K562 (cell line): ENCODE data around the gene GNA15. TPM values are rescaled to one million over a fixed set of nuclear protein-coding genes. Genes with fewer than 3 reads are reported as not detected.

Experiments
- ATAC-seq: fragments of 200-7000 bp; cut with Tn5 transposase; 3 replicates; pipeline ENCODE4 v1.9.1; 2020; ENCODE audit warnings: moderate library complexity
- BruUV-seq: library from RNA; stranded (reverse); fragments of 400-500 nt; replicated peaks from 2 replicates; lab custom pipeline; 2021; lab: Mats Ljungman, UMichigan
- CTCF ChIA-PET: fragments of 300-600 bp; formaldehyde crosslinking; extraction: SDS; loops from one replicate; lab custom pipeline; 2021; ENCODE audit warnings: low intra/inter-chr PET ratio; lab: Yijun Ruan, JAX
- POLR2A ChIA-PET: fragments of 300-600, 350-650 bp; sonication (Branson Sonifier 250); formaldehyde crosslinking; extraction: SDS; loops from one replicate; lab custom pipeline; 2021; ENCODE audit warnings: antibody characterized with exemption, inconsistent platforms; lab: Yijun Ruan, JAX
- DNase-seq, 4 experiments: peaks; one replicate each; pipeline versions ENCODE4 v3.0.0 to v3.0.0-alpha.2; 2011 to 2018; ENCODE audit warnings: low spot score in 3 of 4, mixed read lengths in 3 of 4; ENCODE audit errors: extremely low read depth in 1 of 4
- FAIRE-seq: peaks from 2 replicates; lab custom pipeline; 2011; peaks lifted over from hg19 to GRCh38; lab: Jason Lieb, UNC
- H2AFZ ChIP-seq: 2 replicates; pipeline ENCODE4 v1.6.0; 2011; ENCODE audit warnings: low read depth, low read length, control low read depth, inconsistent platforms
- H3K27ac ChIP-seq: fragments of 200-600 bp; 3 replicates; pipeline ENCODE4 v1.8.0; 2011; ENCODE audit warnings: low read depth, mild to moderate bottlenecking, control low read depth, inconsistent platforms, low read length, moderate library complexity, mixed read lengths; ENCODE audit errors: extremely low read depth
- H3K27me3 ChIP-seq, 2 experiments: fragments of 300-600 bp in 1 of 2; 2 replicates in 1 of 2; 3 replicates in 1 of 2; pipeline versions ENCODE4 v1.6.0 to v1.8.0; 2011; ENCODE audit warnings: inconsistent platforms in 2 of 2, low read length in 2 of 2, mild to moderate bottlenecking in 1 of 2, mixed read lengths in 1 of 2, moderate library complexity in 1 of 2; ENCODE audit not compliant: control insufficient read depth in 2 of 2, insufficient read depth in 2 of 2
- H3K36me3 ChIP-seq: fragments of 300-600 bp; 3 replicates; pipeline ENCODE4 v1.8.0; 2011; ENCODE audit warnings: mild to moderate bottlenecking, low read length, inconsistent platforms; ENCODE audit not compliant: control insufficient read depth, insufficient read depth
- H3K4me1 ChIP-seq, 2 experiments: fragments of 200-600 bp in 1 of 2; replicated peaks in 1 of 2; 2 replicates in 1 of 2; 3 replicates in 1 of 2; pipeline versions ENCODE4 v1.5.1 to v1.8.0; 2011; ENCODE audit warnings: inconsistent platforms in 2 of 2, low read length in 2 of 2, mild to moderate bottlenecking in 1 of 2, mixed read lengths in 1 of 2, moderate library complexity in 1 of 2; ENCODE audit not compliant: control insufficient read depth in 2 of 2, insufficient read depth in 2 of 2
- H3K4me2 ChIP-seq: 2 replicates; pipeline ENCODE4 v1.6.1; 2011; ENCODE audit warnings: low read length, control low read depth, inconsistent platforms, mixed read lengths; ENCODE audit not compliant: insufficient read depth
- H3K4me3 ChIP-seq: fragments of 200-600 bp; sonication (generic), shearing (Covaris generic); 2 replicates; pipeline ENCODE4 v1.5.1; 2016; ENCODE audit warnings: control low read depth, inconsistent platforms
- H3K79me2 ChIP-seq: fragments of 200-600 bp; 3 replicates; pipeline ENCODE4 v1.8.0; 2011; ENCODE audit warnings: low read length, inconsistent platforms; ENCODE audit not compliant: control insufficient read depth, insufficient read depth
- H3K9ac ChIP-seq, 2 experiments: 2 replicates each; pipeline versions ENCODE4 v1.6.0 to v1.6.1; 2011; ENCODE audit warnings: low read depth in 2 of 2, low read length in 2 of 2, control low read depth in 1 of 2, inconsistent platforms in 1 of 2, mild to moderate bottlenecking in 1 of 2, mixed read lengths in 1 of 2; ENCODE audit not compliant: insufficient read depth in 1 of 2
- H3K9me1 ChIP-seq: one replicate; pipeline ENCODE4 v1.6.0; 2011; ENCODE audit warnings: inconsistent platforms, mild to moderate bottlenecking, low read length, moderate library complexity; ENCODE audit not compliant: control insufficient read depth, insufficient read depth
- H3K9me3 ChIP-seq: replicated peaks from 2 replicates; pipeline ENCODE4 v1.5.1; 2011; ENCODE audit warnings: low read depth, low read length, inconsistent platforms; ENCODE audit not compliant: control insufficient read depth, insufficient read depth
- H4K20me1 ChIP-seq: replicated peaks from 2 replicates; pipeline ENCODE4 v1.6.1; 2011; ENCODE audit warnings: low read length, inconsistent platforms, mixed read lengths; ENCODE audit not compliant: control insufficient read depth, insufficient read depth
- ARID3A ChIP-seq: IDR thresholded peaks from 2 replicates; pipeline ENCODE4 v1.6.1; 2012; ENCODE audit warnings: low read depth, low read length, improper control_type of control experiment, borderline replicate concordance
- DACH1 ChIP-seq: fragments of 450-650 bp; IDR thresholded peaks from 2 replicates; pipeline ENCODE4 v1.6.1; 2018; ENCODE audit not compliant: partially characterized antibody
- GTF3C2 ChIP-seq: IDR thresholded peaks from 3 replicates; pipeline ENCODE4 v1.6.1; 2011; ENCODE audit warnings: borderline replicate concordance, mild to moderate bottlenecking, moderate library complexity; ENCODE audit not compliant: insufficient read length; ENCODE audit errors: extremely low read depth
- HNRNPH1 ChIP-seq: fragments of 200-400 bp; formaldehyde crosslinking; optimal IDR thresholded peaks from 2 replicates; pipeline ENCODE3; 2017; ENCODE audit warnings: low read depth, mild to moderate bottlenecking, low read length, moderate library complexity
- SP1 ChIP-seq: sonication (generic); formaldehyde crosslinking; IDR thresholded peaks from 2 replicates; pipeline ENCODE4 v1.8.1; 2022; ENCODE audit warnings: mild to moderate bottlenecking, missing genetic modification reagents
- ZNF24 ChIP-seq: fragments of 450-650 bp; IDR thresholded peaks from 2 replicates; pipeline ENCODE4 v1.6.1; 2016
- ZNF263 ChIP-seq: sonication (generic); formaldehyde crosslinking; IDR thresholded peaks from 2 replicates; pipeline ENCODE4 v1.8.0; 2022; ENCODE audit warnings: mild to moderate bottlenecking, missing genetic modification reagents, borderline replicate concordance
- ZNF280A ChIP-seq: fragments of 450-650 bp; IDR thresholded peaks from 2 replicates; pipeline ENCODE4 v1.6.1; 2018; ENCODE audit warnings: mild to moderate bottlenecking, low read depth; ENCODE audit not compliant: partially characterized antibody
- WGBS: fragments of 100-300 bp; shearing (Covaris generic); methylation state at CpG from one replicate; pipeline ENCODE4 v1.1.6; 2016; ENCODE audit warnings: low coverage, mixed read lengths; ENCODE audit not compliant: insufficient coverage; ENCODE audit errors: missing lambda C conversion rate; 5-methylcytosine and 5-hydroxymethylcytosine counted together
- in situ Hi-C: fragments of 300-500 bp; cut with MboI; formaldehyde crosslinking; loops from 4 replicates; pipeline ENCODE4 v1.15.0; 2018; ENCODE audit warnings: inconsistent platforms, mixed read lengths
- intact Hi-C: fragments of 100-400 bp; cut with micrococcal nuclease; formaldehyde crosslinking; loops from 2 replicates; pipeline ENCODE4 v1.14.2; 2022
- polyA plus RNA-seq, 8 experiments: library from polyadenylated mRNA; depleted of rRNA in 4 of 8; stranded (reverse) in 5 of 8; unstranded in 3 of 8; fragments of >200 nt; fragmentation: Nextera tagmentation in 2 of 8; fragmentation: Illumina TruSeq in 1 of 8; extraction: Ambion mirVana in 2 of 8; extraction: Trizol in 1 of 8; gene quantifications; 2 replicates each; pipeline versions ENCODE4 v1.2.1 to v1.2.3, GENCODE V29; 2011 to 2014; ENCODE audit warnings: inconsistent platforms in 1 of 8, missing spikeins in 1 of 8
- total RNA-seq, 7 experiments: library from RNA; depleted of rRNA in 6 of 7; stranded (reverse); fragments of >200 nt in 6 of 7; fragmentation: Illumina TruSeq in 2 of 7; extraction: Trizol in 2 of 7; gene quantifications; 2 replicates each; pipeline versions ENCODE4 v1.2.1 to v1.2.3, GENCODE V29; 2011 to 2021; ENCODE audit warnings: low replicate concordance in 1 of 7

The GNA15 gene
- total and polyA plus RNA-seq, 9 of the 15 experiments (the other 6 are each of a cell fraction or from before 2014, with no cell fraction given), result 0.03 to 0.24 (median 0.11) TPM; not detected in 1

GRCh38 chr19:3121821-3122511 lies 13.9 kb upstream of the GNA15 start:
- no peak overlapping the region for H2AFZ ChIP-seq
- no peak for TF ChIP-seq ZNF280A
- TF ChIP-seq, all 486 proteins: peak for 0
- CTCF ChIA-PET, result no interaction called here
- no peak overlapping the region for H3K4me2 ChIP-seq
- intact Hi-C loops, result no loop called here
- no peaks in the 10 kb centered on the region for H3K27me3 ChIP-seq
- 90% methylated on average over 33 of the region's 40 CpGs for WGBS
- H4K20me1 ChIP-seq, result no peaks in the 10 kb centered on the region
- no peaks in the 10 kb centered on the region for H3K79me2 ChIP-seq
- FAIRE-seq, result no peak
- POLR2A ChIA-PET, result no interaction called here
- no TSS peak for BruUV-seq
- no peaks in the 10 kb centered on the region for H3K9me1 ChIP-seq
- H3K9me3 ChIP-seq, result no peaks in the 10 kb centered on the region
- peaks cover 15% of the 10 kb centered on the region; the same call in 1 of the 3 replicates for H3K36me3 ChIP-seq
- ATAC-seq, result no peak
- H3K9ac ChIP-seq, result no peak overlapping the region
- in situ Hi-C loops, result no loop called here
- H3K4me3 ChIP-seq, result no peak overlapping the region
- no peak overlapping the region for H3K27ac ChIP-seq
- no peak for DNase-seq
- peaks cover 0 to 43% of the 10 kb centered on the region in 2 experiments; a peak in 2 of 5 replicates for H3K4me1 ChIP-seq

- DNase-seq (no peak), FAIRE-seq (no peak), ATAC-seq (no peak)
- ChIA-PET CTCF (no interaction called here), POLR2A (no interaction called here)
- no peaks in the 10 kb centered on the region for H3K27me3 ChIP-seq
- 83% methylated on average over 7 of the region's 22 CpGs for WGBS
- H4K20me1 ChIP-seq, result no peaks in the 10 kb centered on the region
- no peak overlapping the region for H2AFZ ChIP-seq
- H3K4me1 ChIP-seq, result peaks cover 0 to 43% of the 10 kb centered on the region in 2 experiments; a peak in 2 of 5 replicates
- no peaks in the 10 kb centered on the region for H3K9me3 ChIP-seq
- H3K4me3 ChIP-seq, result no peak overlapping the region
- H3K79me2 ChIP-seq, result no peaks in the 10 kb centered on the region
- no TSS peak for BruUV-seq
- in situ Hi-C loops, result no loop called here
- H3K36me3 ChIP-seq, result peaks cover 14% of the 10 kb centered on the region; the same call in 1 of the 3 replicates
- H3K9me1 ChIP-seq, result no peaks in the 10 kb centered on the region
- intact Hi-C loops, result no loop called here
- no peak overlapping the region for H3K4me2 ChIP-seq
- no peak overlapping the region for H3K9ac ChIP-seq
- H3K27ac ChIP-seq, result no peak overlapping the region
- TF ChIP-seq HNRNPH1 (no peak), ZNF24 (no peak), SP1 (CRISPR knock-in tag) (no peak), GTF3C2 (no peak), ZNF263 (CRISPR knock-in tag) (no peak), ARID3A (no peak), DACH1 (no peak)
Measured at GRCh38 chr19:3122512-3122870, 13.3 kb upstream of the GNA15 start.
